ENCODE measurements around the gene PDCD4.
"Not testable (repeated sequence)": the region's sequence is repeated elsewhere in the genome, so short reads cannot be mapped to it uniquely, and the experiment has no call there.

The PDCD4 gene

GRCh38 chr10:110862961-110863360, 8.8 kb upstream of the PDCD4 start:
- no peak for DNase-seq

- no peak for DNase-seq
These were observed 8.4 kb upstream of the PDCD4 start for GRCh38 chr10:110863361-110863760.

- no peak for DNase-seq
These were observed 7.8 kb upstream of the PDCD4 start for GRCh38 chr10:110863956-110864355.

GRCh38 chr10:110864662-110865140, 7.0 kb upstream of the PDCD4 start:
- no peak for DNase-seq

- DNase-seq = peak; percentile 76
These were observed 6.4 kb upstream of the PDCD4 start for GRCh38 chr10:110865186-110865808.

- no peak for DNase-seq
These were observed 5.8 kb upstream of the PDCD4 start for GRCh38 chr10:110865809-110866482.

GRCh38 chr10:110867011-110867806, 4.5 kb upstream of the PDCD4 start:
- DNase-seq = not testable (repeated sequence)

- DNase-seq = no peak
These were observed 3.8 kb upstream of the PDCD4 start for GRCh38 chr10:110867807-110868465.

GRCh38 chr10:110868981-110869380, 2.7 kb upstream of the PDCD4 start:
- DNase-seq = no peak

- no peak for DNase-seq
These were observed 868 bp upstream of the PDCD4 start for GRCh38 chr10:110870823-110871297.

- DNase-seq = peak; percentile 84
These were observed 636 bp downstream of the PDCD4 start for GRCh38 chr10:110872145-110872983.

- no peak for DNase-seq
These were observed 1.5 kb downstream of the PDCD4 start for GRCh38 chr10:110872984-110873923.

GRCh38 chr10:110873951-110874350, 2.2 kb downstream of the PDCD4 start:
- no peak for DNase-seq

- DNase-seq = no peak
These were observed 4.3 kb downstream of the PDCD4 start for GRCh38 chr10:110876000-110876399.

- DNase-seq = no peak
These were observed 5.1 kb downstream of the PDCD4 start for GRCh38 chr10:110876788-110877187.

- DNase-seq = no peak
These were observed 8.3 kb downstream of the PDCD4 start for GRCh38 chr10:110880012-110880411.

- DNase-seq = no peak
These were observed 9.5 kb downstream of the PDCD4 start for GRCh38 chr10:110881247-110881646.

- DNase-seq = no peak
These were observed 10.2 kb downstream of the PDCD4 start for GRCh38 chr10:110881905-110882304.

- no peak for DNase-seq
These were observed 12.2 kb downstream of the PDCD4 start for GRCh38 chr10:110883924-110884323.

- no peak for DNase-seq
These were observed 14.4 kb downstream of the PDCD4 start for GRCh38 chr10:110885932-110886674.

Data from fibroblast of skin of right quadriceps (primary cell).